ENCODE measurements around the gene TOR1A.
"Not testable (repeated sequence)": the region's sequence is repeated elsewhere in the genome, so short reads cannot be mapped to it uniquely, and the experiment has no call there.

TOR1A gene

DNA sequence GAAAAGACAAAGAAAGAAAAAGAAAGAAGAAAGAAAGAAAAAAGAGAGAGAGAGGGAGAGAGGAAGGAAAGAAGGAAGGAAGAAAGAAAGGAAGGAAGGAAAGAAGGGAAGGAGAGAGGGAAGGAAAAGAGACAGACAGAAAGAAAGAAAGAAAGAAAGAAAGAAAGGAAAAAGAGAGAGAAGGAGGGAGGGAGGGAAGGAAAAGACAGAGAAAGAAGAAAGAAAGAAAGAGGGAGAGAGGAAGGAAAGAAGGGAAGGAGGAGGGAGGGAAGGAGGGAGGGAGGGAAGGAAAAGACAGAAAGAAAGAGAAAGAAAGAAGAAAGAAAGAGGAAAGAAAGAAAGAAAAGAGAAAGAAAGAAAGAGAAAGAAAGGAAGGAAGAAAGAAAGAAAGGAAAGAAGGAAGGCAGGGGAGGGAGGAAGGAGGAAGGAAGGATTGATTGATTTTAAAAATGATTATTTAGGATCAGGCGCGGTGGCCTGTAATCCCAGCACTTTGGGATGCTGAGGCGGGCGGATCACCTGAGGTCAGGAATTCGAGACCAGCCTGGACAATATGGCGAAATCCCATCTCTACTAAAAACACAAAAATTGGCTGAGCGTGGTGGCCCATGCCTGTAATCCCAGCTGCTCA lies 44.3 kb downstream of the TOR1A start:
- DNase-seq: no peak

DNA sequence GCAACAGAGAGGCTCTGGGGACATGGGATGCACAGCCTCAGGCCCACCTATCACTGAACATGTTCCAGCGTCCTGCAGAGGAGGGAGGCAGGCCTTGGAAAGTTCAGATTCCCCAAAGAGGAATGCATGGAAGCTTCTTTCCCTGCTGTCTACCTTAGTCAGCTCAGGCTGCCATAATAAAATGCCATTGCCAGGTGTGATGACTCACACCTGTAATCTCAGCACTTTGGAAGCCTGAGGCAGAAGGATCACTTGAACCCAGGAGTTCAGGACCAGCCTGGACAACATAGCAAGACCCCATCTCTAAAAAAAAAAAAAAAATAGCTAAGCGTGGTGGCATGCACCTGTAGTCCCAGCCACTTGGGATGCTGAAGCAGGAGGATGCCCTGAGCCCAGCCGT lies 45.5 kb downstream of the TOR1A start:
- DNase-seq: no peak

- DNase-seq: no peak
These were observed 46.2 kb downstream of the TOR1A start for GRCh38 chr9:129777769-129778130.

DNA sequence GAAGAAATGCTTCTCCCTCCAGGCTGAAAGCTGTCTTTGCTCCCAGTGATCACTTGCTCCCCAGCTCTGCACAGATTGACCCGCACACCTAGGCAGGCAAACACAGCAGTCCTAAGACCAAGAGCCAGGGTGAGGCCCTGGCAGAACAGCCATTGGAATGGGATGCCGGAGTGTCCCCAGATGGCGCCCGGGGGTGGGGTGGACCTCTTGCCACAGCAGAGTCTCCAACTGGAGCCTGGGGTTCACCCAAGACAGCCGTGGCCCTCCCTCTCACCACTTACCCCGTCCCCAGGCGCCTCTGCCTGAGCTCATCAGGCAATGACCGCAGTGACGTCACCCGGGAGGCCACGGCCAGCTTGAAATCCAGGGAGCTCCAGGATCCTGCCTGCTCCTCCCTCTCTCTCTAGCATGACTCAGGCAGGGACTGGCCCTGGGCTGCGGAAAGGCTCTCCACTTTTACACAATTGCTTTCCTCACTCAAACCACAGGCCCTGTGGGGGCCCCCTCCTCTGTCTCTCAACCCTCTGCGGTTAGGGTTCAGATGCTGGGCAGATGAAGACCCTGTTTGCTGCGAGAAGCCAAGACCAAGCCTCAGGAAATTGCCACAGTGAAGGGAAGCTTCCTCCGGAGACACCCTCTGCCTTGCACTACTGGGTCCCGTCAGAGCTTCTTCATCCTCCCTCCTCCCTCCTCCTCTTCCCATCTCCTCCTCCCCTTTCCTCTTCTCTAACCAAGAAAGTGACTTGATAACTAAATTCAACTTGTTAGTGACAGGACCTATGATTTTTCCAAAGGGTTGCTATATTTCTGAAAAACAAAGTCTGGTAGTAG lies 46.8 kb downstream of the TOR1A start:
- peak; percentile 99 to 100 for DNase-seq

- DNase-seq: no peak
These were observed 47.4 kb downstream of the TOR1A start for GRCh38 chr9:129776566-129776937.

DNA sequence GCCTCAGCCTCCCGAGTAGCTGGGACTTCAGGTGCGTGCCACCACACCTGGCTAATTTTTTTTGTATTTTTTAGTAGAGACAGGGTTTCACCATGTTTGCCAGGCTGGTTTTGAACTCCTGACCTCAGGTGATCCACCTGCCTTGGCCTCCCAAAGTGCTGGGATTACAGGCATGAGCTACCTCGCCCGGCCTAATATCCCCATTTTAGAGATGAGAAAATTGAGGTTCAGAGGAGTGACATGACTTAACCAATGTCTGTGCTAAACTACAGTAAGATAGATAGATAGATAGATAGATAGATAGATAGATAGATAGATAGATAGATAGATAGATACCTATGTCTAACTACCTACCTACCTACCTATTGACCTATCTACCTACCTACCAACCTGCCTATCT lies 47.8 kb downstream of the TOR1A start:
- DNase-seq: not testable (repeated sequence)

DNA sequence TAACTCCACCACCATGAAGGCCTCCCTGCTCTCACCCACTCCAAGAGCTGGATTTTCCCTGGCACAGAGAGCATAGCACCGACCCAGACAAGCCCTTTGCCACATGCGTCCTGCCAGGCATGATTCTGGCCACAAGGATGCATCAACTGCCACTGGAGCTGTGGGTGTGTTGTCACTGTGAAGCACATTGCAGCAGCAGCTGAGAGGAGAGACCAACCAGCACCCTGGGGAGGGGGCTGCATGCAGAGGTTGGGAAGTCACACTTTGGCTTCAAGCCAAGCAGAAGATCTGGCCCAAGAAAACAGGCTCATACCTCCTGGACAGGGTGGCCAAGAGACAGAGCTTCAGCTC lies 48.5 kb downstream of the TOR1A start:
- peak; percentile 37 to 44 for DNase-seq

DNA sequence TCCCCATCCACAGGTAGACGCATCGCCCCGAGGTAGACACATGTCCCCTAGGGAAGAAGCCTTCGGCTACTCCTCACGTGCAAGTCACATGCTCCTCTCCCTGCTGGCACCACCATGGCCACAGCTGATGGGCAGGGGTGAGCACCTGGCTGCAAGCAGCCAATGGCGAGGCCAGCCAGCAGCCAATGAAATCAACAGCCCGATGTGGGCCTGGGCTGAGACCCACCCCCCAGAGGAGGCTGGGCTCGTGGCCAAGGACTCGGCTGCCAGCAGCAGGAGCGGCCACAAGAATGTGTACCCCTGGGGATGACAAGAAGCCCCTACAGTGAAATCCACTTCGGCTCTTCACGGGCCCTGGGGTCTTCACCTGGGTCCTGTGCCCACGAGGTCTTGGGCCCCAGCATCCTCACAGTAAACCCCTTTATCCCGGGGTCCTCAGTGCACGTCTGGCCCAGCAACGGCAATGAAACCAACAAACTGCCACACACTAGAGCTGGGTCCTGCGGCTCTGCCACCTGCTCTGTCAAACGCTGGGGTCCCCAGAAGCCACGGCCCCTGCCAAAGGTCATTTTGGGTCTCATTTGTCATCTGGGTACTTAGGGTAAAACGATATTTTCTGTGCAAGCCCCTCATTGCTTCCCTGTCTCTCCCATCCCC lies 49.0 kb downstream of the TOR1A start:
- DNase-seq: no peak

GRCh38 chr9:129773262-129774048 lies 50.5 kb downstream of the TOR1A start:
- peak; percentile 97 to 100 for DNase-seq

DNA sequence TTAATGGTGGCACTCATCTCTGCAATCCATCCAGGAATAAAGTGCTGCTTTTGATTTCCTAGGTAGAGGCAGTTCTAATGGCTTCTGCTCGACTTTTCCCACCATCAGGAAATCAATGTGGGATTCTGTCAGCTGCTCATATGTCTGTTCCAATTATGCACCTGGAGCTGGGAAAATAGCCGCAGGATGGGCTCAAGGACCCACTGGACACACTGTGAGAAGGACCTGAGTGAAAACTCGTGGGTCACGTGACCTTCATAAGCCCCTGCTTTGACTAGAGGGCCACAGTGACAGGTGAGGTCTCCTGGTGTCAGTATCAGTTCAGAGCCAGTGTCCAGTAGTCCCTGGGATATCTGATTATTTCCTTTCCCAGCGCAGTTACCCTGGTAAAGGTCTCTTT lies 53.2 kb downstream of the TOR1A start:
- no peak for DNase-seq

GRCh38 chr9:129769669-129770068 lies 54.3 kb downstream of the TOR1A start:
- no peak for DNase-seq

DNA sequence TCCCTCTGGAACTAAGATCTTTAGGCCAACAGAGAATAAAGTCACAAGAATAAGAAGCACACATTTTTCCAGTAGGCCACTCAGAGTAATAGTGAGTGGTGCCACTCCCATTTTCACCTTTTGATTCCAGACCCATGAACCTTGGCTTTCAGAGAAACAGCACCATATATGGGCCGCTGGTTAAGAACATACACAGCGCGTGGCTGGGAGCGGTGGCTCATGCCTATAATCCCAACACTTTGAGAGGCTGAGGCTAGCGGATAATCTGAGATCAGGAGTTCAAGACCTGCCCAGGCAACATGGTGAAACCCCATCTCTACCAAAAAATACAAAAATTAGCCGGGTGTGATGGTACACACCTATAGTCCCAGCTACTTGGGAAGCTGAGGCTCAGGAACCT lies 55.5 kb downstream of the TOR1A start:
- DNase-seq: no peak

DNA sequence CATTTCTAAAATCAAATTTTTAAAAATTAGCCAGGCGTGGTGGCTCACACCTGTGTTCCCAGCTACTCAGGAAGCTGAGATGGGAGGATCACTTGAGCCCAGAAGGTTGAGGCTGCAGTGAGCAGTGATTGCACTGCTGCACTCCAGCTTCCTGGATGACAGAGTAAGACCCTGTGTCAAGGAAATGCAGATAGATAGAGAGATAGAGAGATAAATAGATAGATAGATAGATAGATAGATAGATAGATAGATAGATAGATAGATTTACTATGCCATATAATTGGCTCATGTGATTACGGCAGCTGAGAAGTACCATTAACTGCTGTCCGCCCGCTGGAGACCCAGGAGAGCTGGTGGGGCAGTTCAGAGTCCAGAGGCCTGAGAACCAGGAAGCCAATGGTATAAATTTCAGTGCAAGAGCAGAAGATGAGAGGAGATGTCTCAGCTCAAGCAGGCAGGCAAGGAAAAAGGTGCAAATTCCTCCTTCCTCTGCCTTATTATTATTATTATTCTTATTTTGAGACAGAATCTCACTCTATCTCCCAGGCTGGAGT lies 58.1 kb downstream of the TOR1A start:
- DNase-seq: no peak

DNA sequence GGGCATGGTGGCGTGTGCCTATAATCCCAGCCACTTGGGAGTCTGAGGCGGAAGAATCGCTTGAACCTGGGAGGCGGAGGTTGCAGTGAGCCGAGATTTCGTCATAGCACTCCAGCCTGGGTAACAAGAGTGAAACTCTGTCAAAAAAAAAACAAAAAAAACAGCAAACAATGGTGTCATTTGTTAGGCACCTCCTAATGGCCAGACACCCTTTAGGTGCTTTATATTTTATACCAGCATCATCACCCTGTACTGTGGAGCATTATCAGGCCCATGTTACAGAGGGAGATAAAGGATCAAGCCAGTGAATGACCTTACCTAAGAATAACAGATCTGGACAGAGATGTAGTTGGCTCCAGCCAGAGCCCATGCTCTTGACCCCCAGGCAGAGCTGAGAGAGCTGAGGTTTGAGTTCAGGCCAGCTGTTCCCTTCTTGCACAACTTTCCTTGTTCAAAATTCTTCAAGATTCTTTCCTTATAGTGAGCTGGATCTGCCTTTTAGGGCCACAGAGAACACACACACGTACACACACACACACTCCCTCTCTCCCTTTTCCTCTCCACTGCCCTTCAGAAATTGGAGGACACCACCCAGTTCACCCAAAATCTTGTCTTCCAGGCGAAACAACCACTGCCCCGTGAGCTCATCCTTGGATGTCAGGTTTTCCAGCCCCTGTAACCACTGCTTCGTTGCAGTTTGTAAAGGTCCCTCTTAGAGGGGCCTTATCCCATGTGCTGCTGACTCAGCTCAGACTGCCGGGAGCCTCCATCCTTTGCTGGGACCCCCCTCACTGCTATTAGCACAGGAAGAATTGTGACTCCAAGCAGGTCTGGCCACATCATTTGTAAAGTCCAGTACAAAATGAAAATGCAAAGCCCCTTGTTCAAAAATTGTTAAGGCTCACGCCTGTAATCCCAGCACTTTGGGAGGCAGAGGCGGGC lies 60.7 kb downstream of the TOR1A start:
- DNase-seq: peak; percentile 28 to 32

All from inflammatory macrophage treated with lipopolysaccharide for 1 hour (primary cell).